Endothelial cell of umbilical vein (primary cell): ENCODE measurements around the gene PCDH9.

Experiments
- CTCF ChIP-seq, 2 donors: IDR thresholded peaks; 1 replicate in 1 of 2; 2 replicates in 1 of 2; pipeline ENCODE4 v1.5.1; 2011; ENCODE audit warnings: low read length in 2 of 2, mild to moderate bottlenecking in 2 of 2, moderate library complexity in 2 of 2, control low read depth in 1 of 2, inconsistent platforms in 1 of 2, low read depth in 1 of 2; ENCODE audit not compliant: insufficient read depth in 1 of 2; ENCODE audit errors: extremely low read depth in 1 of 2
- EZH2 ChIP-seq: IDR thresholded peaks from 2 replicates; pipeline ENCODE4 v1.6.1; 2012; ENCODE audit warnings: borderline replicate concordance, low read depth, mild to moderate bottlenecking, moderate library complexity, low read length, inconsistent platforms; ENCODE audit not compliant: severe bottlenecking
- FOS ChIP-seq: IDR thresholded peaks from 2 replicates; pipeline ENCODE4 v1.6.1; 2011; ENCODE audit warnings: mild to moderate bottlenecking, low read length, moderate library complexity, borderline replicate concordance; ENCODE audit not compliant: insufficient read depth
- GATA2 ChIP-seq: IDR thresholded peaks from 2 replicates; pipeline ENCODE4 v1.7.0; 2011; ENCODE audit warnings: low read depth, mild to moderate bottlenecking, moderate library complexity, mixed read lengths, low read length; ENCODE audit not compliant: insufficient read length, insufficient read depth
- JUN ChIP-seq: IDR thresholded peaks from 2 replicates; pipeline ENCODE4 v1.6.1; 2011; ENCODE audit warnings: borderline replicate concordance, low read depth; ENCODE audit not compliant: insufficient read length, insufficient read depth
- MAX ChIP-seq: IDR thresholded peaks from 2 replicates; pipeline ENCODE4 v1.6.1; 2011; ENCODE audit not compliant: insufficient read depth, insufficient read length
- MYC ChIP-seq: IDR thresholded peaks from one replicate; pipeline ENCODE4 v1.6.1; 2011; ENCODE audit warnings: mild to moderate bottlenecking, low read depth, low read length
- POLR2A ChIP-seq: IDR thresholded peaks from 2 replicates; pipeline ENCODE4 v1.6.1; 2012; ENCODE audit warnings: low read depth, mild to moderate bottlenecking, control low read depth, low read length
- POLR2AphosphoS5 ChIP-seq: IDR thresholded peaks from 2 replicates; pipeline ENCODE4 v1.6.1; 2012; ENCODE audit warnings: low read depth, mild to moderate bottlenecking, control low read depth, low read length, moderate library complexity; ENCODE audit not compliant: insufficient read depth

GRCh38 chr13:67143544-67144115, 86.5 kb downstream of the PCDH9 start:
- TF ChIP-seq EZH2 = no peak
- TF ChIP-seq CTCF (IDR thresholded peaks at IDR 0.05; ENCODE audit: extremely low read depth in 1 of 2, insufficient read depth in 1 of 2, low read depth in 1 of 2, low read length in 2 of 2) = no peak
- no peak for TF ChIP-seq JUN
- TF ChIP-seq POLR2A = no peak
- TF ChIP-seq MAX = no peak
- TF ChIP-seq POLR2AphosphoS5 = no peak
- no peak for TF ChIP-seq FOS
- TF ChIP-seq MYC = no peak
- no peak for TF ChIP-seq GATA2
